Measurements from ENCODE around the gene ABO. TPM values are rescaled to one million over a fixed set of nuclear protein-coding genes. Genes with fewer than 3 reads are reported as not detected.
"Not testable (repeated sequence)": the region's sequence is repeated elsewhere in the genome, so short reads cannot be mapped to it uniquely, and the experiment has no call there.

ABO gene
- total RNA-seq, 6 experiments from 2014 or later = 0.06 to 0.29 TPM; not detected in 4

DNA sequence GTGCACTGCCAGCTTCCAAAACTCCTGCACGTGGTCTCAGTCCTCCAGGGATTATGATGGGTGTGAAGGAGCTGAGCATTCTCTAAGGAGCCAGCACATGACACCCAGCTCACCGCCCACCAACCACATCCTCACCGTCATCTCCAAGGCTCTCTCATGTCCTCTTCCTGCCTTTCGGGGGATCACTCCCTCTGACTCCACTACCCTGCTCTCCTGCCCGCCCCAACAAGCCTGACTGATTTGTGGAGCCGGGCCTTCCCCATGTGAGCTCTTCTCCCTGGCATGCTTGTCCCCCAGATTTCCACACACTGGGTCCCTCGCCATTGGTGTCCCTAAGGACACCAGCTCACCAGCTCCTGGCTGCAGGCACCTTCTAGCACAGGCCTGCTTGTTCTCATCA, 1.9 kb downstream of the ABO start:
- WGBS (ENCODE audit: insufficient coverage, low coverage, low lambda C conversion rate, missing lambda C conversion rate) = 83% methylated on average over 4 of the region's 7 CpGs
- H3K27ac ChIP-seq = no peak overlapping the region
- no peak for DNase-seq
- no peak overlapping the region for H3K4me3 ChIP-seq
- intact Hi-C loops (cut with DNase I) = no loop called here
- H3K4me1 ChIP-seq = no peaks in the 10 kb centered on the region
- no peaks in the 10 kb centered on the region for H3K36me3 ChIP-seq
- ATAC-seq = no peak
- no peaks in the 10 kb centered on the region for H3K9me3 ChIP-seq
- TF ChIP-seq, protein P1, sequence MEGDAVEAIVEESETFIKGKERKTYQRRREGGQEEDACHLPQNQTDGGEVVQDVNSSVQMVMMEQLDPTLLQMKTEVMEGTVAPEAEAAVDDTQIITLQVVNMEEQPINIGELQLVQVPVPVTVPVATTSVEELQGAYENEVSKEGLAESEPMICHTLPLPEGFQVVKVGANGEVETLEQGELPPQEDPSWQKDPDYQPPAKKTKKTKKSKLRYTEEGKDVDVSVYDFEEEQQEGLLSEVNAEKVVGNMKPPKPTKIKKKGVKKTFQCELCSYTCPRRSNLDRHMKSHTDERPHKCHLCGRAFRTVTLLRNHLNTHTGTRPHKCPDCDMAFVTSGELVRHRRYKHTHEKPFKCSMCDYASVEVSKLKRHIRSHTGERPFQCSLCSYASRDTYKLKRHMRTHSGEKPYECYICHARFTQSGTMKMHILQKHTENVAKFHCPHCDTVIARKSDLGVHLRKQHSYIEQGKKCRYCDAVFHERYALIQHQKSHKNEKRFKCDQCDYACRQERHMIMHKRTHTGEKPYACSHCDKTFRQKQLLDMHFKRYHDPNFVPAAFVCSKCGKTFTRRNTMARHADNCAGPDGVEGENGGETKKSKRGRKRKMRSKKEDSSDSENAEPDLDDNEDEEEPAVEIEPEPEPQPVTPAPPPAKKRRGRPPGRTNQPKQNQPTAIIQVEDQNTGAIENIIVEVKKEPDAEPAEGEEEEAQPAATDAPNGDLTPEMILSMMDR (IDR thresholded peaks at IDR 0.05) = no peak
- no peak for TF ChIP-seq POLR2A (IDR thresholded peaks at IDR 0.05)
- no peaks in the 10 kb centered on the region for H3K27me3 ChIP-seq

DNA sequence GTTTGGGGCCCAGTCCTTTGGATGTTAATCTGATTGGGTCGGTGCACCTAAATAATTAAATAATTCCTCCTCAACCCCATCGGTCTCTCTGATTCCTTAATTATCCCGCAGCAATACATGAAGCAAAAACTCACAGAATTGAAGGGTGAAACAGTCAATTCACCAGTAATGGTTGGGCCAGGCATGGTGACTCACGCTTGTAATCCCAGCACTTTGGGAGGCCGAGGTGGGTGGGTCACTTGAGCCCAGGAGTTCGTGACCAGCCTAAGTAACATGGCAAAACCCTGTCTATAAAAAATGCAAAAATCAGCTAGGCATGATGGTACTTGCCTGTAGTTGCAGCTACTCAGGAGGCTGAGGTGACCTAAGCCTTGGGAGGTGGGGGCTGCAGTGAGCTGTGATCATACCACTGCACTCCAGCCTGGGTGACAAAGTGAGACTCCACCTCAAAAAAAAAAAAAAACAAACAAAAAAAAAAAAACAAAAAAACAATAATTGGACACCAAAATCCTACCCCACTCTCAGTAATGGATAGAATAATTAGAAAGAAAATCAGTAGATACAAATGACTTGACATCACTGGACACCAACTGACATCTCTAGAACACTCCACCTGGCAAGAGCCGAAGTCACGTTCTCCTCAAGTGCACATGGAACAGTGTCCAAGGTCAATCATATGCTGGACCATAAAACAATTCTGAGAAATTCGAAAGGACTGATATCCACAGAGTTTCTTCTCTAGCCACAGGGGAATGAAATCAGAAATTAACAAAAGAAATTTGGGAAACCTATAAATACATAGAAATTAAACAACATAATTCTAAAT, 5.3 kb downstream of the ABO start:
- H3K9me3 ChIP-seq = no peaks in the 10 kb centered on the region
- TF ChIP-seq POLR2A (IDR thresholded peaks at IDR 0.05) = no peak
- TF ChIP-seq, protein P1 (IDR thresholded peaks at IDR 0.05) = no peak
- no peaks in the 10 kb centered on the region for H3K27me3 ChIP-seq
- no peak for ATAC-seq
- no peaks in the 10 kb centered on the region for H3K36me3 ChIP-seq
- H3K4me1 ChIP-seq = no peaks in the 10 kb centered on the region
- 68% methylated on average over 8 of the region's 9 CpGs for WGBS (ENCODE audit: insufficient coverage, low coverage, low lambda C conversion rate, missing lambda C conversion rate)
- H3K4me3 ChIP-seq = no peak overlapping the region
- intact Hi-C loops (cut with DNase I) = no loop called here
- H3K27ac ChIP-seq = no peak overlapping the region
- DNase-seq = no peak

DNA sequence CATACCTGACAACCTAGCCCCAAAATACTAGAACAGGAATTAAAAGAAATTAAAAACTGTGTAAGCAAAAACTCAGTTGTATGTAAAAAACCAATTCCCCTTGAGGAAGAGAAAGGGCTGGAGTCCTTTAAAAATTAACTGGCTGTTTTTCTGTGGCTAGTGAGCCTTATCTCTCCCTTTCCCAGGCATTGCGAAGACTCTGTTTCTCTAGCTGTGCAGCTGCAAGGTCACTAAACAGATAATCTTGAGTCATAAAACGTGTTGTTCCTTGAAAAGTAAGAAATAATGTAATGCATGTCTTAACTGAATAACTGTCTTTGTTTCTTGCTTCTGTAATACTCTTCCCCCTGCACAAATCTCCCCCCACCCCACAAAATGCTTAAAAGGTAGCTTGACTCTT, 5.9 kb downstream of the ABO start:
- DNase-seq; H3K36me3 ChIP-seq; H3K27me3 ChIP-seq; H3K4me3 ChIP-seq; H3K9me3 ChIP-seq; intact Hi-C loops (cut with DNase I); ATAC-seq; H3K4me1 ChIP-seq; H3K27ac ChIP-seq: not testable (repeated sequence)
- 55% methylated on average over 2 of the region's 2 CpGs for WGBS (ENCODE audit: insufficient coverage, low coverage, low lambda C conversion rate, missing lambda C conversion rate)

DNA sequence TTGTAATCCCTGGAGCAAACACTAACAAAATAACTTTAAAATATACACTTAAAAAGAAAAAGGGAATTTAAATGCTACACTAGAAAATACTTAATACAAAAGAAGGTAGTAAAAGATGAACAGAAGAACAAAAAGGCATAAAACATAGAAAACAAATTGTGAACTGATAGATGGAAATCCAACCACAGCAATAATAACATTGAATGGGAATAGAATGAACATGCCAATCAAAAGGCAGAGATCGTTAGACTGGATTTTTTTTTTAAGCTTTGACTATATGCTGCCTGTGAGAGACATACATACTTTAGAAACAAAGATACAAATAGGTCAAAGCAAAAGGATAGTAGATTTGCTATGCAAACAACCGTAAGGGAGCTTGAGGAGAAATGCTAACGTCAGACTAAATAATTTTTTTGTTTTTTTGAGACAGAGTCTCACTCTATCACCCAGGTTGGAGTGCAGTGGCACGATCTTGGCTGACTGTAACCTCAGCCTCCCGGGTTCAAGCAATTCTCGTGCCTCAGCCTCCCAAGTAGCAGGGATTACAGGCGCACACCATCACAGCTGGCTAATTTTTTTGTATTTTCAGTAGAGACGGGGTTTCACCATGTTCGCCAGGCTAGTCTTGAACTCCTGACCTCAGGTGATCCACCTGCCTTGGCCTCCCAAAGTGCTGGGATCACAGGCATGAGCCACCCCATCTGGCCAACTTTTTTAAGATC, 6.5 kb downstream of the ABO start:
- DNase-seq (no peak), ATAC-seq (no peak)
- no peak overlapping the region for H3K27ac ChIP-seq
- no peak for TF ChIP-seq POLR2A (IDR thresholded peaks at IDR 0.05)
- TF ChIP-seq, protein P1 (IDR thresholded peaks at IDR 0.05) = no peak
- H3K4me3 ChIP-seq = no peak overlapping the region
- 53% methylated on average over 8 of the region's 9 CpGs for WGBS (ENCODE audit: insufficient coverage, low coverage, low lambda C conversion rate, missing lambda C conversion rate)
- no peaks in the 10 kb centered on the region for H3K36me3 ChIP-seq
- H3K9me3 ChIP-seq = no peaks in the 10 kb centered on the region
- intact Hi-C loops (cut with DNase I) = no loop called here
- H3K27me3 ChIP-seq = no peaks in the 10 kb centered on the region
- no peaks in the 10 kb centered on the region for H3K4me1 ChIP-seq

DNA sequence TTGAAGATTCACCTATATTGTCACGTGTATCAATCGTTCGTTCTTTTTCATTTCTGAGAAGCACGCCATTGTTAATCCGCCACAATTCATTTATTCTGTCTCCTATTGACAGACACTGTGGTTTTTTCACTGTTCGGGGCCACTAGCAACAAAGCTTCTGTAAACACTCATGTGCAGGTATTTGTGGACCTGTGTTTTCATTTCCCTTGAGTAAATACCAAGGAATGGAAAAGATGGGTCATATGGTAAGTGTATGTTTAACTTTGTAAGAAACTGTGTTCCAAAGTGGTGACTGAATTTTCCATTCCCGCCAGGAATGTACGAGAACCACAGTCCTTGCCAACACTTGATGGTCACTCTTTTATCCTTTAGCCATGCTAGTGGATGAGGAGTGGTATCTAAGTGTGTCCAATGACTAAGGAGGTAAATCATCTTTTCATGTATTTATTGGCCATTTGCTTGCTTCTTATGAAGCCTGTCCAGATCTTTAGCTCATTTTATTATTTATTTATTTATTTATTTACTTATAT, 10.7 kb downstream of the ABO start:
- TF ChIP-seq, protein P1 (IDR thresholded peaks at IDR 0.05) = no peak
- TF ChIP-seq POLR2A (IDR thresholded peaks at IDR 0.05) = no peak
- Histone ChIP-seq H3K4me1 (no peaks in the 10 kb centered on the region), H3K4me3 (no peak overlapping the region), H3K36me3 (no peaks in the 10 kb centered on the region), H3K27me3 (no peaks in the 10 kb centered on the region), H3K27ac (no peak overlapping the region), H3K9me3 (no peaks in the 10 kb centered on the region)
- DNase-seq (no peak), ATAC-seq (no peak)
- intact Hi-C loops (cut with DNase I) = no loop called here
- 70% methylated on average over 8 of the region's 8 CpGs for WGBS (ENCODE audit: insufficient coverage, low coverage, low lambda C conversion rate, missing lambda C conversion rate)
